Activated CD4-positive, alpha-beta T cell treated with anti-CD3 and anti-CD28 coated beads, Interleukin-2, amount 50 U/mL, for 1 hour (primary cell): Measurements from ENCODE around the gene LMBR1L.
"Not testable (repeated sequence)": the region's sequence is repeated elsewhere in the genome, so short reads cannot be mapped to it uniquely, and the experiment has no call there.

ENCODE experiments used
- DNase-seq: peaks from one replicate; pipeline ENCODE4 v3.0.0-alpha.2; 2020

LMBR1L gene

GRCh38 chr12:49110464-49111155, at the start of gene LMBR1L:
TSS of gene LMBR1L (minus strand) at chr12:49110847. CDS start at chr12:49110555, 292 bp downstream.
- DNase-seq: peak; percentile 96

DNA sequence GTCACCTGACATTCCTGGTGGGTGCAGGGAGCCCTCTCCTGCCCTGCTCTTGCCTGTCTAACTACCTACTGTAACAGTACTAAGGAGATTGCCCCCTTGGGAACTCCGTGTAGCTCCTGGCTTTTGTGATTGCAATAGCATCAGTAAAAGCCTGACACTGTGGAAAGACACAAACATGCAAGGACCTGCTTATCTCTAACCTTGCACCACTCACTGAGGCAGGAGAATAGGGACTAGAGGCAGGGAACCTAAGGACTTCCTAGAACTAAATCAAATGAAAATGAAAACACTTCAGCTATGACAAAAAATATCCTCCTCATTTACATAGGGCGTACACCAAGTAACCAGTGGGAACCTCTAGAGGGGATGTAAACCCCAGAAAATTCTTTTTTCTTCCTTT, 49.8 kb upstream of the LMBR1L start:
- DNase-seq: no peak

DNA sequence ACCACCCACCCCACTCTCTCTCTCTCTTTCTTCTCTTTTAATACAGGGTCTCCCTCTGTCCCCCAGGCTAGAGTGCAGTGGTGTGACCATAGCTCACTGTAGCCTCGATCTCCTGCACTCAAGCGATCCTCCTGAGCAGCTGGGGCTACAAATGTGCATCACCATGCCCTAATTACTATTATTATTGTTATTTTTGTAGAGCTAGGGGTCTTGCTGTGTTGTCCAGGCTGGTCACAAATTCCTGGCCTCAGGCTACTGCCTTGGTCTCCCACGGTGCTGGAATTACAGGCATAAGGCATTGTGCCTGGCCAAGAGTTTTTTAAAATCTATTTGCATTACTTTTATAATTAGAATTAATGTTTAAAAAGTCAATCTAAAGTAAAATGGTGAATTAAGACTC, 43.6 kb upstream of the LMBR1L start:
- no peak for DNase-seq

DNA sequence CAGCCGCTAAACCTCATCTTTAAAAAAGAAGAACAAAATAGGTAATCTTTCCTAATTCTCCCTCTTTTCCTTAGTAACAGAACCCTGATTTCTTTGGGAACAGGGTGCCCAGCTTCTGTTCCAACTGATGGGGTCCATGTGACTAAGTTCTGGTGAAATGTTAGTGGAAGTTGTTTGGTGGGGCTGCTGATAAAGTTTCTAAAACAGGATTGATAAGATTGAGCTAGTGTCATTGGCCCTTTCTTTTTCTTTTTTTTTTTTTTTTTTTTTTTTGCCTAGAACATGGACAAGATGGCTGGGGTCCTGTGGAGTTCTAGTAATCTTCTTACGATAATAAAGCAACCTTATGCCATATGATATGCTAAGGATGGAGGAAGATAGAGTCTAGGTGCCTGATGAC, 36.7 kb upstream of the LMBR1L start:
- no peak for DNase-seq

- no peak for DNase-seq
Observed at GRCh38 chr12:49146406-49146805, 35.8 kb upstream of the LMBR1L start.

- DNase-seq: no peak
Observed at GRCh38 chr12:49144384-49144783, 33.7 kb upstream of the LMBR1L start.

DNA sequence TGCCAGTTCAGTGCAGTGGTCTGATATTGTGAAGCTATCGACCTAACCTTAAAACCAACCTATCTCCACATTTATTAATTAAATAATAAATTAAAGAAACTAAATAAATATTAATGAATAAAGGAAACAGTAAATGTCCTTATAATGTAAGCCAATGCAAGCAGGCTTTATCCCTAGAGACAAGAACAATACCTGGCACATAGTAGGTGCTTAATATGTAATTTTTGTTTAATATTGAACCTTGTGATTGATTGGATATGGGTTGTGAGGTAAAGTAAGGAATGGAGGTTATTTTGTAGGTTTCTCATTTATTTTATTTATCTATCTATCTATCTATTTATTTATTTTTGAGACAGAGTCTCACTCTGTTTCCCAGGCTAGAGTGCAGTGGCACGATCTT, 28.4 kb upstream of the LMBR1L start:
- no peak for DNase-seq

DNA sequence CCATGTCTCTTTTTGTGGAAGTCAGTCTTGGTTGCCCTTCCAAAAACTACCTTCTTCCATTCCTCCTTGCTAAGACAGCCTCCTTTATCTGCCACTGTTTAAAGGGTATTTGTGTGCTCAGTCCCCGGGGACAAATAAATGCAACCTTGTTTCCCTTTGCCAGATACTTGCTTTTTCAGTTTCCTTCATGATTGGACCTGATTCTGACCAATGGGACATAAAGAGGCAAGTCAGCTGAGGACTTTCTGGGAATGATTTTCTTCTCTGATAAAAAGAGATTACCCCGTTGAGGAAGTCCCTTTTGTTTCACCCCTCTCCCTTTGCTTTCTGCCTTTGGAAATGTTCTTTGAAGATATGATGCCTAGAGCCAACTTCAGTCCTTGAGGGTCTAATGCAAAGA, 27.9 kb upstream of the LMBR1L start:
- DNase-seq: no peak

GRCh38 chr12:49137476-49137875, 26.8 kb upstream of the LMBR1L start:
- DNase-seq: no peak

DNA sequence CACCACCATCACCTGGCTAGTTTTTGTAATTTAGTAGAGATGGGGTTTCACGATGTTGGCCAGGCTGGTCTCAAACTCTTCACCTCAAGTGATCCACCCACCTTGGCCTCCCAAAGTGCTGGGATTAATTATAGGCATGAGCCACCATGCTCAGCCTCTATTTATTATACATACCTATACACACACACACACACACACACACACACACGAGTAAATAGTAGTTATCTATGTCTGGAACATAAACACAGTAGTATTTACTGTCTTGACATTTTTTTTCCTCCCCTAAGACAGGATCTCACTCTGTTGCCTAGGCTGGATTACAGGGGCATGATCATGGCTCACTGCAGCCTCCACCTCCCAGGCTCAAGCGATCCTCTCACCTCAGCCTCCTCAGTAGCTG, 26.4 kb upstream of the LMBR1L start:
- DNase-seq: not testable (repeated sequence)

DNA sequence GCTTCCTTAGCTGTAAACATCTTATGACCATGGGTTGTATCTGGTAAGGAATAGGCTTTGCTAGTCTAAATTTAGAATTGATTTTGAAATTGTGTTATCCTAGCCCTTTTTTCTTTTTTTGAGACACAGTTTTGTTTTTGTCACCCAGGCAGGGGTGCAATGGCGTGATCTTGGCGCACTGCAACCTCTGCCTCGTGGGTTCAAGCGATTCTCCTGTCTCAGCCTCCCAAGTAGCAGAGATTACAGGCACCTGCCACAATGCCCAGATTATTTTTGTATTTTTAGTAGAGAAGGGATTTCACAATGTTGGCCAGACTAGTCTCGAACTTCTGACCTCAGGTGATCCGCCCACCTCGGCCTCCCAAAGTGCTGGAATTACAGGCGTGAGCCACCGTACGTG, 22.9 kb upstream of the LMBR1L start:
- DNase-seq: no peak

GRCh38 chr12:49133014-49133413, 22.4 kb upstream of the LMBR1L start:
- DNase-seq: no peak

- DNase-seq: no peak
Observed at GRCh38 chr12:49131894-49132461, 21.3 kb upstream of the LMBR1L start.

GRCh38 chr12:49131051-49131893, 20.6 kb upstream of the LMBR1L start, which contains the start of gene TUBA1B:
TSS of gene TUBA1B (minus strand) at chr12:49131395. CDS start at chr12:49131300, 95 bp downstream.
- peak; percentile 89 for DNase-seq

GRCh38 chr12:49130151-49131050, 19.8 kb upstream of the LMBR1L start:
- DNase-seq: peak; percentile 92

- no peak for DNase-seq
Observed at GRCh38 chr12:49129332-49130150, 18.9 kb upstream of the LMBR1L start.

GRCh38 chr12:49127971-49128370, 17.3 kb upstream of the LMBR1L start:
- not testable (repeated sequence) for DNase-seq

GRCh38 chr12:49126852-49127763, 16.5 kb upstream of the LMBR1L start:
- DNase-seq: no peak

- DNase-seq: no peak
Observed at GRCh38 chr12:49121047-49121696, 10.5 kb upstream of the LMBR1L start.

- DNase-seq: no peak
Observed at GRCh38 chr12:49111206-49111605, 559 bp upstream of the LMBR1L start.
